HUES48 (cell line): ENCODE data around the gene ARFGEF3.

ENCODE experiments used
- H3K27ac ChIP-seq: one replicate; pipeline ENCODE4 v1.7.0; 2013; ENCODE audit warnings: low read depth, low read length, inconsistent platforms
- H3K27me3 ChIP-seq: 2 replicates; pipeline ENCODE4 v1.6.1; 2013; ENCODE audit warnings: mild to moderate bottlenecking, low read length; ENCODE audit not compliant: control insufficient read depth, insufficient read depth
- H3K36me3 ChIP-seq: 2 replicates; pipeline ENCODE4 v1.6.1; 2013; ENCODE audit warnings: low read length; ENCODE audit not compliant: control insufficient read depth, insufficient read depth
- H3K4me1 ChIP-seq: 2 replicates; pipeline ENCODE4 v1.6.1; 2013; ENCODE audit warnings: mild to moderate bottlenecking, low read length; ENCODE audit not compliant: control insufficient read depth, insufficient read depth
- H3K4me3 ChIP-seq: 2 replicates; pipeline ENCODE4 v1.5.1; 2013; ENCODE audit warnings: mild to moderate bottlenecking, low read depth, low read length
- H3K9ac ChIP-seq: 2 replicates; pipeline ENCODE4 v1.6.1; 2013; ENCODE audit warnings: mild to moderate bottlenecking, low read depth, low read length, moderate library complexity
- H3K9me3 ChIP-seq: 2 replicates; pipeline ENCODE4 v1.6.1; 2013; ENCODE audit warnings: low read length; ENCODE audit not compliant: control insufficient read depth, insufficient read depth

Gene ARFGEF3

GRCh38 chr6:138334963-138335362 is 173.2 kb downstream of the ARFGEF3 start:
- Histone ChIP-seq H3K36me3 (peaks cover 30% of the 10 kb centered on the region), H3K4me1 (peaks cover 35% of the 10 kb centered on the region), H3K27ac (no peak overlapping the region), H3K9ac (no peak overlapping the region), H3K4me3 (no peak overlapping the region), H3K9me3 (no peaks in the 10 kb centered on the region), H3K27me3 (no peaks in the 10 kb centered on the region)

DNA sequence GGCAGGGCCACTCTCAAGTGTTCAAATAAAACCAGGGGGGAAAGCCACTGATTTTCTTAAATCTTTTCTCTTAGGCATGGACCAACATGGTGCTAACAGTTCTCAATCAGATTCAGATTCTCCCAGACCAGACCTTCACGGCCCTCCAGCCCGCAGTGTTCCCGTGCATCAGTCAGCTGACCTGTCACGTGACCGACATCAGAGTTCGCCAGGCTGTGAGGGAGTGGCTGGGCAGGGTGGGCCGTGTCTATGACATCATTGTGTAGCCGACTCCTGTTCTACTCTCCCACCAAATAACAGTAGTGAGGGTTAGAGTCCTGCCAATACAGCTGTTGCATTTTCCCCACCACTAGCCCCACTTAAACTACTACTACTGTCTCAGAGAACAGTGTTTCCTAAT is 174.5 kb downstream of the ARFGEF3 start:
- H3K27me3 ChIP-seq: no peaks in the 10 kb centered on the region
- no peak overlapping the region for H3K4me3 ChIP-seq
- H3K36me3 ChIP-seq: peaks cover 30% of the 10 kb centered on the region
- H3K27ac ChIP-seq: no peak overlapping the region
- H3K4me1 ChIP-seq: peaks cover 24% of the 10 kb centered on the region
- no peak overlapping the region for H3K9ac ChIP-seq
- no peaks in the 10 kb centered on the region for H3K9me3 ChIP-seq

DNA sequence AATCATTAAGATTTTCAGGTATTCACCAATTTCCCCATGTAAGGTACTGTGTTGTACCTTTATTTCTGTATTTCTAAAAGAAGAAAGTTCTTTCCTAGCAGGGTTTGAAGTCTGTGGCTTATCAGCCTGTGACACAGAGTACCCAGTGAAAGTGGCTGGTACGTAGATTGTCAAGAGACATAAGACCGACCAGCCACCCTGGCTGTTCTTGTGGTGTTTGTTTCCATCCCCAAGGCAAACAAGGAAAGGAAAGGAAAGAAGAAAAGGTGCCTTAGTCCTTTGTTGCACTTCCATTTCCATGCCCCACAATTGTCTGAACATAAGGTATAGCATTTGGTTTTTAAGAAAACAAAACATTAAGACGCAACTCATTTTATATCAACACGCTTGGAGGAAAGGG is 175.3 kb downstream of the ARFGEF3 start:
- H3K4me3 ChIP-seq: no peak overlapping the region
- H3K9me3 ChIP-seq: no peaks in the 10 kb centered on the region

DNA sequence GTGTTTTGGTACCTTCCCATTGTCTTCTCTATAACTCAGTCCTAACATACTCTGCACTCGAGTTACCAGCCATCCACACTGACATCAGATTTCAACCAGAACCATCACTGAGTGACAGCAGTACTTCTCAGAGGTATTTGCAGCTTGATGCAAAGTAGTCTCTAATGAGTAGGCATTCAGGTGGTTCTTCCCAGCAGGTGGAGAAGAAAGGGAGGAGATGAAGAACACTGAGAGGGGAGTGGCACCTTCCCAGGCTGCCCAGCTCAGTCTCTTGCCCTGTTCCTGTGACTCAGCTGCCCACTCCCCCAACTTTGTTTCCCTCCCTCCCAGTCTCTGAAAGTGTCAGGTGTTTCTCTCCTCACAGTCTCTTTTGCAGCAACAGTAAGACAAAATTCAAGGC is 177.3 kb downstream of the ARFGEF3 start:
- 0 out of 2 replicates have a peak, but pooled peaks cover 4% of the 10 kb centered on the region for H3K4me1 ChIP-seq
- H3K36me3 ChIP-seq: peaks cover 30% of the 10 kb centered on the region
- H3K27me3 ChIP-seq: no peaks in the 10 kb centered on the region
- no peak overlapping the region for H3K9ac ChIP-seq
- H3K27ac ChIP-seq: no peak overlapping the region
- no peak overlapping the region for H3K4me3 ChIP-seq
- H3K9me3 ChIP-seq: no peaks in the 10 kb centered on the region

More for the DNA sequence above, 175.3 kb downstream of the ARFGEF3 start:
- H3K9ac ChIP-seq: no peak overlapping the region
- no peak overlapping the region for H3K27ac ChIP-seq
- peaks cover 16% of the 10 kb centered on the region for H3K4me1 ChIP-seq
- H3K36me3 ChIP-seq: peaks cover 30% of the 10 kb centered on the region
- no peaks in the 10 kb centered on the region for H3K27me3 ChIP-seq

DNA sequence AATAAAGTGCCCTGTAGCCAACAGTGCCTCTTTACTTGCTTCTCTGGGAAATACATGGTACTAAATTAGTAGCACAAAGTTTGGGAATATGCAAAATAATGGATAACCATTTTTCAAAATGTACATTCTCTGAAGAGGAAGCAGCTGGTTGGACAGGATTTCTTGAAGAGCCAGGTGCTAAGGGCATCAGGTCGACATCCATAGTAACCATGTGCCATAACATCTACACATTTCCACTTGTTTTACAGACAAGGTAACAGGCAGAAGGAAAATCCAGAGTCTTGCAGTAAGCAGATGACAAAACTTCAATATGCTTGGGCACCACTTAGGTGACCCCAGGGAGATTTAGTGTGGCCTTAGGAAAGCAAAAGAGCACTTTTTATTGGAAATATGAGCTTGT is 179.4 kb downstream of the ARFGEF3 start:
- H3K4me3 ChIP-seq: no peak overlapping the region
- H3K9ac ChIP-seq: no peak overlapping the region
- no peaks in the 10 kb centered on the region for H3K27me3 ChIP-seq
- H3K4me1 ChIP-seq: peaks cover 11% of the 10 kb centered on the region
- peaks cover 18% of the 10 kb centered on the region; the same call in 1 of the 2 replicates for H3K36me3 ChIP-seq
- H3K9me3 ChIP-seq: no peaks in the 10 kb centered on the region
- H3K27ac ChIP-seq: no peak overlapping the region

- Histone ChIP-seq H3K27me3 (no peaks in the 10 kb centered on the region), H3K4me3 (no peak overlapping the region), H3K4me1 (peaks cover 27% of the 10 kb centered on the region), H3K9me3 (no peaks in the 10 kb centered on the region), H3K36me3 (peaks cover 1% of the 10 kb centered on the region; the same call in 1 of the 2 replicates), H3K9ac (no peak overlapping the region), H3K27ac (no peak overlapping the region)
Observed at GRCh38 chr6:138343112-138343511, 181.4 kb downstream of the ARFGEF3 start.

DNA sequence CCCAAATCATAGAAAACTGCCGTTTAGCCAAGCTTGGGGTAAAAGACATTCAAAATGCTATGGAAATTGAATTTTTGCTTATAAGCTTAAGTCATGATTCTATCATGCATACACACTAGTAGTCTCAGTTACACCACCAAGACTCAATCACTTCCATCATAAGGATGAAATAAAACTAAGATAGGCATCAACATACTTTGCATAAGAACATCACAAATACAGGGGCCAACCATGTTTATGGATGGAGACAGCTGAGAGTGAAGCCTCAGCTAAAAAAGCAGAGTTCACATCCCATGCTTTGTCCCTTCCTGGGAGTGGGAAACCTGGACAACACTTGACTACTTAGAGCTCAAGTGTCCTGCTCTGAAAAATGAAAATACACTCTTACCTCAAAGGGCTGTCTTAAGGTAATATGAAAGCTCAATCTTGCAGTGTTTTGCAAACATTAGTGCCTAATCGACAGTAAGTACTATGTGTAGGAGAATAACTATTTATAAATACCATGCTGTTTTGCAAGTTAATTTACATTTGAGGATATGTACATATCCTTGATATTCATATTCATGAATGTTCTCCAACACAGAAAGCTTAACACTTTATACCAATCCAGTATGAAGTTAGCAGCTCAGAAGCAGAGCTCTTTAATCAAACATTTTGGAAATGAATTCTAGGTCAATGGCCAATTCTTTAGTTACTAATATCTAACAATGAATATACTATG is 184.0 kb downstream of the ARFGEF3 start:
- Histone ChIP-seq H3K27me3 (no peaks in the 10 kb centered on the region), H3K4me3 (no peak overlapping the region), H3K9me3 (no peaks in the 10 kb centered on the region), H3K9ac (no peak overlapping the region), H3K36me3 (no peaks in the 10 kb centered on the region), H3K4me1 (peaks cover 36% of the 10 kb centered on the region), H3K27ac (no peak overlapping the region)

DNA sequence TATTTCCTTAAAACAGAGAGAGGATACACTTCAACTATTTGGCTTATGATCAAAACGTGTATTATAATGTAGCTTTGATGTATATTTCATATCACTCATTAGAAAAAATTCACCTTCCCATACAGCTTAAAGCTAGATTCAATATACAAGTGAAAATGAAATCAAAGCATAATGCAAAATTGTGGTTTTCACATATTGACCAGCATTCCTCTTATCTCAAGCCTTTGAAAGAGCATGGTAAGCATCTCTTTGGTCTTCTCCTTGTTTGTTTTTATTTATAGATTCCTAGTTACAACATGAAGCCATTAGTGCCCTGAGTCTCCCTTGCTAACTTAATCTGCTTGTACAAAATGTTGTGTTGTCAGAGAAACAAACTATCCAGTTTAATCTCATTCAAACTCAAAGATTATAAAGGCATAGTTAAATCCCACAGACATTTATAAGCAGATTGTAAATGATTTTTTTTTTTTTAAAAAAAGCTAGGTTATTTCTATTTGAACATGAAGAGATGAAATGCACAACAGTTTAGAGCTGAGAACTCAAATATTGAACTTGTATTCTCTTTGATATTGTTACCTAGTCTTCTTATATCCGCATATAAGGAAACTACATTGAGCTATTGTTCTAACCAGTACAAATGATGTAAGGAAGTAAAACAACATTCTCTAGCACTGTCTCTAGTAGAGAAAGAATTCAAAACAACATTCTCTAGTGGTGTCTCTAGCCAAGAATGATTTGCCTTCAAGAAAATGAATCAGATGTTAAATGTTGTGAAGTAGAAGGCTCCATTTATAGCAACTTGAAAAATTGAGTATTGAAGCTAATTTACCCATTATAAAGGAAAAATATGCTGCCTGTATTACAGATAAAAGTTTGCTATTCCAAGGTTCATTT is 184.8 kb downstream of the ARFGEF3 start:
- Histone ChIP-seq H3K4me1 (peaks cover 37% of the 10 kb centered on the region), H3K27ac (no peak overlapping the region), H3K27me3 (no peaks in the 10 kb centered on the region), H3K36me3 (no peaks in the 10 kb centered on the region), H3K4me3 (no peak overlapping the region), H3K9me3 (no peaks in the 10 kb centered on the region), H3K9ac (no peak overlapping the region)

- Histone ChIP-seq H3K36me3 (no peaks in the 10 kb centered on the region), H3K9me3 (no peaks in the 10 kb centered on the region), H3K27me3 (no peaks in the 10 kb centered on the region), H3K27ac (no peak overlapping the region), H3K4me3 (no peak overlapping the region), H3K9ac (no peak overlapping the region), H3K4me1 (peaks cover 37% of the 10 kb centered on the region)
Observed at GRCh38 chr6:138347864-138348263, 186.1 kb downstream of the ARFGEF3 start.

DNA sequence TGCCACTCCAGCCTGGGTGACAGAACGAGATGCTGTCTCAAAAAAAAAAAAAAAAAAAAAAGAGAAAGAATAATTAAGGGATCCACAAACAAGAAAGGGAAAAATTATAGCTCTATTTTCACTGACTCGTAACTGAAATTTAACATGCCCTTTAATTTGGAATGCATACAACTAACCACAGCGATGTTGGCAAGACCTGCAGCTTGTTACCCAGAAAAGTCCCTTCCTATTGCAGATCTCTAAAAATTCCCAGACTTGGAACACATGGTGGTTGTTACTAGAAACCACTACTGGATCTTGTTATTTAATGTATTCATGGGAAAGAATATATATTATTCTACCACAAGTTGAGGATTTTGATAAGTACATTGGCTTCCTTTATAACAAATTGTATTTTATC is 188.2 kb downstream of the ARFGEF3 start:
- peaks cover 37% of the 10 kb centered on the region for H3K4me1 ChIP-seq
- H3K4me3 ChIP-seq: no peak overlapping the region
- no peak overlapping the region for H3K27ac ChIP-seq
- H3K9ac ChIP-seq: no peak overlapping the region
- H3K36me3 ChIP-seq: no peaks in the 10 kb centered on the region
- H3K27me3 ChIP-seq: no peaks in the 10 kb centered on the region
- no peaks in the 10 kb centered on the region for H3K9me3 ChIP-seq

GRCh38 chr6:138357928-138358327 is 196.2 kb downstream of the ARFGEF3 start:
- Histone ChIP-seq H3K27me3 (no peaks in the 10 kb centered on the region), H3K36me3 (no peaks in the 10 kb centered on the region), H3K9me3 (no peaks in the 10 kb centered on the region), H3K27ac (no peak overlapping the region), H3K9ac (no peak overlapping the region), H3K4me3 (no peak overlapping the region), H3K4me1 (no peaks in the 10 kb centered on the region)
